ENCODE data around the gene MRPL48.

MRPL48 gene

GRCh38 chr11:73787051-73787642 lies 527 bp upstream of the MRPL48 start:
- peak overlapping the region; percentile 59 for H3K4me3 ChIP-seq (ENCODE audit: low read depth, low read length)
- DNase-seq (ENCODE audit: low read depth): no peak
- TF ChIP-seq CTCF (IDR thresholded peaks at IDR 0.05; ENCODE audit: insufficient read depth, low read depth, low read length, missing control alignments): no peak

- TF ChIP-seq CTCF (IDR thresholded peaks at IDR 0.05; ENCODE audit: insufficient read depth, low read depth, low read length, missing control alignments): no peak
- DNase-seq (ENCODE audit: low read depth): no peak
- no peak overlapping the region for H3K4me3 ChIP-seq (ENCODE audit: low read depth, low read length)
Measured at GRCh38 chr11:73789279-73789670, 1.6 kb downstream of the MRPL48 start.

- DNase-seq (ENCODE audit: low read depth): no peak
- no peak overlapping the region for H3K4me3 ChIP-seq (ENCODE audit: low read depth, low read length)
- TF ChIP-seq CTCF (IDR thresholded peaks at IDR 0.05; ENCODE audit: insufficient read depth, low read depth, low read length, missing control alignments): no peak
Measured at GRCh38 chr11:73792584-73792983, 4.9 kb downstream of the MRPL48 start.

GRCh38 chr11:73795925-73796632 lies 8.4 kb downstream of the MRPL48 start:
- no peak for DNase-seq (ENCODE audit: low read depth)
- no peak for TF ChIP-seq CTCF (IDR thresholded peaks at IDR 0.05; ENCODE audit: insufficient read depth, low read depth, low read length, missing control alignments)
- H3K4me3 ChIP-seq (ENCODE audit: low read depth, low read length): no peak overlapping the region

GRCh38 chr11:73797457-73797856 lies 9.8 kb downstream of the MRPL48 start:
- DNase-seq (ENCODE audit: low read depth): no peak
- H3K4me3 ChIP-seq (ENCODE audit: low read depth, low read length): no peak overlapping the region
- no peak for TF ChIP-seq CTCF (IDR thresholded peaks at IDR 0.05; ENCODE audit: insufficient read depth, low read depth, low read length, missing control alignments)

- no peak for DNase-seq (ENCODE audit: low read depth)
- no peak for TF ChIP-seq CTCF (IDR thresholded peaks at IDR 0.05; ENCODE audit: insufficient read depth, low read depth, low read length, missing control alignments)
- no peak overlapping the region for H3K4me3 ChIP-seq (ENCODE audit: low read depth, low read length)
Measured at GRCh38 chr11:73800276-73800806, 12.7 kb downstream of the MRPL48 start.

Data from GM12865 (cell line).